HCT116 (cell line): ENCODE results near the gene TMEM266. TPM values are rescaled to one million over a fixed set of nuclear protein-coding genes. Genes with fewer than 3 reads are reported as not detected.
A peak's percentile ranks its signal among the peaks of the same experiment; 100 is the strongest.

ENCODE experiments used
- ATAC-seq: fragments of 200-7000 bp; cut with Tn5 transposase; 2 replicates; pipeline ENCODE4 v1.9.1; 2020; ENCODE audit warnings: mild to moderate bottlenecking, moderate library complexity
- BruUV-seq: library from RNA; stranded (reverse); fragments of 400-500 nt; replicated peaks from 2 replicates; lab custom pipeline; 2021; lab: Mats Ljungman, UMichigan
- CTCF ChIA-PET: fragments of 300-600 bp; sonication (Branson Sonifier 250); formaldehyde crosslinking; loops from one replicate; lab custom pipeline; 2021; ENCODE audit warnings: antibody characterized with exemption; lab: Charles Lee
- POLR2A ChIA-PET: fragments of 300-600, 350-600 bp; sonication (Branson Sonifier 250); formaldehyde crosslinking; loops from one replicate; lab custom pipeline; 2021; ENCODE audit warnings: antibody characterized with exemption; lab: Charles Lee
- RAD21 ChIA-PET, 2 experiments: fragments of 300-600 bp; sonication (Branson Sonifier 250); formaldehyde crosslinking; loops; one replicate each; lab custom pipeline; 2023; ENCODE audit warnings: low total read pairs in 2 of 2; ENCODE audit not compliant: uncharacterized antibody in 2 of 2, unreplicated experiment in 2 of 2, low non-redundant PET in 1 of 2; lab: Charles Lee
- DNase-seq: peaks from one replicate; pipeline ENCODE4 v3.0.0-alpha.2; 2010; ENCODE audit warnings: low read depth, low spot score
- H2AFZ ChIP-seq: fragments of 200-600 bp; shearing (Covaris generic), sonication (generic); 2 replicates; pipeline ENCODE4 v1.6.1; 2017; ENCODE audit warnings: low read depth, mixed run types, mixed read lengths, antibody characterized with exemption, low read length; ENCODE audit not compliant: poor library complexity, severe bottlenecking
- H3K27ac ChIP-seq: 2 replicates; pipeline ENCODE4 v1.5.1; 2012; ENCODE audit warnings: low read depth, low read length
- H3K27me3 ChIP-seq: fragments of 200-600 bp; sonication (generic); 2 replicates; pipeline ENCODE4 v1.6.1; 2016; ENCODE audit warnings: mixed run types, low read length, mixed read lengths; ENCODE audit not compliant: insufficient read depth
- H3K36me3 ChIP-seq, 2 experiments: fragments of 200-500 bp in 1 of 2; fragments of 200-600 bp in 1 of 2; sonication (Bioruptor generic) in 1 of 2; sonication (generic) in 1 of 2; 2 replicates each; pipeline versions ENCODE4 v1.5.1 to v1.6.1; 2014 to 2016; ENCODE audit warnings: low read length in 2 of 2, inconsistent platforms in 1 of 2, mixed read lengths in 1 of 2, mixed run types in 1 of 2; ENCODE audit not compliant: insufficient read depth in 2 of 2, control insufficient read depth in 1 of 2
- H3K4me1 ChIP-seq, 2 experiments: fragments of 200-600 bp in 1 of 2; sonication (generic) in 1 of 2; 2 replicates each; pipeline versions ENCODE4 v1.5.1 to v1.6.1; 2012 to 2017; ENCODE audit warnings: low read length in 2 of 2, inconsistent platforms in 1 of 2, mild to moderate bottlenecking in 1 of 2, mixed read lengths in 1 of 2, mixed run types in 1 of 2, moderate library complexity in 1 of 2; ENCODE audit not compliant: insufficient read depth in 2 of 2, control insufficient read depth in 1 of 2
- H3K4me2 ChIP-seq: fragments of 200-600 bp; sonication (generic); 2 replicates; pipeline ENCODE4 v1.6.1; 2017; ENCODE audit warnings: mixed run types, low read length, mixed read lengths
- H3K4me3 ChIP-seq, 2 experiments: fragments of 200-600 bp in 1 of 2; sonication (generic) in 1 of 2; replicated peaks in 1 of 2; 2 replicates each; pipeline ENCODE4 v1.5.1; 2011 to 2016; ENCODE audit warnings: low read length in 2 of 2, control low read depth in 1 of 2, low read depth in 1 of 2, mild to moderate bottlenecking in 1 of 2, mixed read lengths in 1 of 2, mixed run types in 1 of 2
- H3K79me2 ChIP-seq: fragments of 200-600 bp; sonication (generic); 2 replicates; pipeline ENCODE4 v1.6.1; 2017; ENCODE audit warnings: mild to moderate bottlenecking, mixed run types, low read length, moderate library complexity, mixed read lengths; ENCODE audit not compliant: insufficient read depth
- H3K9ac ChIP-seq: fragments of 200-600 bp; sonication (generic); 2 replicates; pipeline ENCODE4 v1.6.1; 2016; ENCODE audit warnings: low read length, mixed read lengths
- H3K9me2 ChIP-seq: fragments of 200-600 bp; sonication (generic), shearing (Covaris generic); 2 replicates; pipeline ENCODE4 v1.6.1; 2017; ENCODE audit warnings: mixed run types, mild to moderate bottlenecking, moderate library complexity; ENCODE audit not compliant: insufficient read depth
- H3K9me3 ChIP-seq, 2 experiments: fragments of 200-500 bp in 1 of 2; fragments of 200-600 bp in 1 of 2; sonication (Bioruptor generic) in 1 of 2; sonication (generic) in 1 of 2; 2 replicates each; pipeline ENCODE4 v1.6.1; 2014 to 2017; ENCODE audit warnings: low read length in 2 of 2, mixed read lengths in 2 of 2, inconsistent platforms in 1 of 2, low read depth in 1 of 2, mild to moderate bottlenecking in 1 of 2, mixed run types in 1 of 2, moderate library complexity in 1 of 2; ENCODE audit not compliant: control insufficient read depth in 1 of 2, insufficient read depth in 1 of 2
- H4K20me1 ChIP-seq: fragments of 200-600 bp; sonication (generic), shearing (Covaris generic); 2 replicates; pipeline ENCODE4 v1.6.1; 2017; ENCODE audit warnings: mixed run types, mild to moderate bottlenecking, moderate library complexity; ENCODE audit not compliant: insufficient read depth
- CBX3 ChIP-seq: IDR thresholded peaks from 2 replicates; pipeline ENCODE4 v1.6.1; 2012; ENCODE audit warnings: low read depth
- JUND ChIP-seq: IDR thresholded peaks from 2 replicates; pipeline ENCODE4 v1.6.1; 2012
- POLR2A ChIP-seq: IDR thresholded peaks from 2 replicates; pipeline ENCODE4 v1.7.0; 2011; ENCODE audit warnings: borderline replicate concordance; ENCODE audit not compliant: insufficient read depth, insufficient read length; ENCODE audit errors: extremely low read depth
- SP1 ChIP-seq: IDR thresholded peaks from 2 replicates; pipeline ENCODE4 v1.6.1; 2012; ENCODE audit warnings: low read depth
- intact Hi-C: fragments of 100-400 bp; cut with micrococcal nuclease; formaldehyde crosslinking; loops from 2 replicates; pipeline ENCODE4 v1.10.0; 2022
- total RNA-seq: library from RNA; stranded (reverse); gene quantifications from one replicate; pipeline ENCODE4 v1.2.1, GENCODE V29; 2021; ENCODE audit not compliant: unreplicated experiment

TMEM266 gene
- total RNA-seq, 1 experiment from 2014 or later = 0.91 TPM

DNA sequence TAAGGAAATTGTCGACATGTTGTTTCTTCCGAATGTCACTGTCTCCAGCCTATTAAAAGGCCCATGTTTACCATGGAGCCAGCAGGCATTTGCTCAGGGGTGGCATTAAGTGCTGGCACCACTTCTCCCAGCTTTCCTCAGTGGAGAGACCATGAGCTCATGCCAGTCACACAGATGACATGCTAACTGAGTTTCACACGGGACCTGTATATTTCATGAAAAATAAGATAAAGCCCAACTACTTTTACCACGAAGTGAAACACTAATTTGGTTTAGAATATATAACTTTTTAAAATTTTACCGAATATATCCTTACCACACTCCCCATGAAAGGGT, 158.1 kb downstream of the TMEM266 start:
- no peaks in the 10 kb centered on the region for H3K27me3 ChIP-seq
- no peak overlapping the region for H3K27ac ChIP-seq
- no peaks in the 10 kb centered on the region for H3K9me3 ChIP-seq
- no peaks in the 10 kb centered on the region for H3K79me2 ChIP-seq
- BruUV-seq = no TSS peak
- CTCF ChIA-PET = no interaction called here
- no peaks in the 10 kb centered on the region for H3K9me2 ChIP-seq
- intact Hi-C loops = no loop called here
- H4K20me1 ChIP-seq = no peaks in the 10 kb centered on the region
- H3K9ac ChIP-seq = no peak overlapping the region
- no peak for TF ChIP-seq CBX3
- peaks cover 3 to 4% of the 10 kb centered on the region in 2 experiments; a peak in 2 of 4 replicates for H3K36me3 ChIP-seq
- H3K4me2 ChIP-seq = peak overlapping the region; percentile 39
- no peak overlapping the region for H3K4me3 ChIP-seq
- POLR2A ChIA-PET = no interaction called here
- RAD21 ChIA-PET = no interaction called here
- DNase-seq (no peak), ATAC-seq (no peak)
- peaks cover 23 to 25% of the 10 kb centered on the region in 2 experiments for H3K4me1 ChIP-seq
- no peak overlapping the region for H2AFZ ChIP-seq

DNA sequence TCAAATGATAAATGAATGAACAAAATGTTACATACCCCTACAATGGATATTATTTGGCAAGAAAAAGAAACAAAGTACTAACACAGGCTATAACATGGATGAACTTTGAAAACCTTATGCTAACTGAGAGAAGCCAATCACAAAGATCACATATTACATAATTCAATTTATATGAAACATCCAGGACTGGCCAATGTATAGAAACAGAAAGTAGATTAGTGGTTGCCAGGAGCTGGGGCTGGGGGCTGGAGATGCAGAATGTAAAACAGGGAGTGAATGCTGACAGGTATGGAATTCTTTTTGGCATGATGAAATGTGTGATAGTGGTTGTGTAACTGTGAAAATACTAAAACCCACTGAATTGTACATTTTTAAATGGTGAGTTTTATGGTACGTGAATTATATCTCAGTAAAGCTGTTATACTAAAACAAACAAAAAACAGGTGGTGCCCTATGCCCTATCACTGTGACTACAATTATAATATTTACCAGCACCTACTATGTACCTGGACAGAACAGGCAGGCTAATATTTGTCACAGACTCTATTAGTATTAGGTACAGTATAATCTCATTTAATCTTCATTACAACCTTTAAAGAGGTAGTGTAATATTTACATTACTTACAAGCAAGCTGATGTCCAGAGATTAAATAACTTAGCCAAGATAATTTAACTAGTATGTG, 161.4 kb downstream of the TMEM266 start:
- Histone ChIP-seq H3K9ac (no peak overlapping the region), H3K4me3 (no peak overlapping the region), H3K9me2 (no peaks in the 10 kb centered on the region), H3K27me3 (no peaks in the 10 kb centered on the region), H3K9me3 (no peaks in the 10 kb centered on the region), H3K36me3 (0 out of 4 replicates have a peak, but pooled peaks cover 0 to 4% of the 10 kb centered on the region in 2 experiments), H3K4me2 (no peak overlapping the region), H3K27ac (no peak overlapping the region), H2AFZ (no peak overlapping the region), H3K4me1 (peaks cover 21 to 25% of the 10 kb centered on the region in 2 experiments), H3K79me2 (no peaks in the 10 kb centered on the region), H4K20me1 (no peaks in the 10 kb centered on the region)
- ATAC-seq (no peak), DNase-seq (no peak)
- ChIA-PET RAD21 (no interaction called here), CTCF (interaction anchor here (1.2 kb wide), 1 partner anchor 28 kb away, joined by 3 read pairs; no protein-coding TSS in a partner anchor), POLR2A (no interaction called here)
- no TSS peak for BruUV-seq
- TF ChIP-seq JUND (no peak), POLR2A (no peak), SP1 (no peak)
- intact Hi-C loops = no loop called here
